Measurements from ENCODE around the gene CACNA1G. TPM values are rescaled to one million over a fixed set of nuclear protein-coding genes. Genes with fewer than 3 reads are reported as not detected.
A peak's percentile ranks its signal among the peaks of the same experiment; 100 is the strongest.

The CACNA1G gene
- total RNA-seq, 1 donor from 2014 or later = 0.05 TPM

- H3K36me3 Mint-ChIP-seq (ENCODE audit: low read depth) = no peaks in the 10 kb centered on the region
- H3K27ac Mint-ChIP-seq = no peak overlapping the region
- H3K27me3 Mint-ChIP-seq (ENCODE audit: insufficient read depth) = peaks cover 6% of the 10 kb centered on the region
- H3K9me3 Mint-ChIP-seq = no peaks in the 10 kb centered on the region
- peaks cover 27% of the 10 kb centered on the region for H3K4me1 Mint-ChIP-seq (ENCODE audit: low read depth)
- intact Hi-C loops (cut with micrococcal nuclease) = no loop called here
- no peak overlapping the region for H3K4me3 Mint-ChIP-seq
- no peak for DNase-seq (ENCODE audit: low spot score)
Measured at GRCh38 chr17:50660042-50660886, 99.7 kb downstream of the CACNA1G start.

GRCh38 chr17:50660887-50661345, 100.4 kb downstream of the CACNA1G start:
- DNase-seq (ENCODE audit: low spot score) = no peak
- H3K36me3 Mint-ChIP-seq (ENCODE audit: low read depth) = no peaks in the 10 kb centered on the region
- peaks cover 6% of the 10 kb centered on the region for H3K27me3 Mint-ChIP-seq (ENCODE audit: insufficient read depth)
- H3K4me1 Mint-ChIP-seq (ENCODE audit: low read depth) = peaks cover 27% of the 10 kb centered on the region
- intact Hi-C loops (cut with micrococcal nuclease) = no loop called here
- H3K4me3 Mint-ChIP-seq = no peak overlapping the region
- no peaks in the 10 kb centered on the region for H3K9me3 Mint-ChIP-seq
- no peak overlapping the region for H3K27ac Mint-ChIP-seq

GRCh38 chr17:50661348-50661747, 100.8 kb downstream of the CACNA1G start:
- no peaks in the 10 kb centered on the region for H3K9me3 Mint-ChIP-seq
- H3K4me3 Mint-ChIP-seq = no peak overlapping the region
- no peaks in the 10 kb centered on the region for H3K36me3 Mint-ChIP-seq (ENCODE audit: low read depth)
- peaks cover 27% of the 10 kb centered on the region for H3K4me1 Mint-ChIP-seq (ENCODE audit: low read depth)
- intact Hi-C loops (cut with micrococcal nuclease) = no loop called here
- H3K27me3 Mint-ChIP-seq (ENCODE audit: insufficient read depth) = peaks cover 6% of the 10 kb centered on the region
- peak overlapping the region; percentile 70 for H3K27ac Mint-ChIP-seq
- no peak for DNase-seq (ENCODE audit: low spot score)

- peak; percentile 23 for DNase-seq (ENCODE audit: low spot score)
- Mint-ChIP-seq H3K36me3 (ENCODE audit: low read depth) (no peaks in the 10 kb centered on the region), H3K4me3 (no peak overlapping the region), H3K27me3 (ENCODE audit: insufficient read depth) (peaks cover 6% of the 10 kb centered on the region), H3K4me1 (ENCODE audit: low read depth) (peaks cover 27% of the 10 kb centered on the region), H3K9me3 (no peaks in the 10 kb centered on the region), H3K27ac (peak overlapping the region; percentile 70)
- intact Hi-C loops (cut with micrococcal nuclease) = no loop called here
Measured at GRCh38 chr17:50661795-50662391, 101.4 kb downstream of the CACNA1G start.

- intact Hi-C loops (cut with micrococcal nuclease) = no loop called here
- Mint-ChIP-seq H3K9me3 (no peaks in the 10 kb centered on the region), H3K4me1 (ENCODE audit: low read depth) (peaks cover 27% of the 10 kb centered on the region), H3K4me3 (no peak overlapping the region), H3K36me3 (ENCODE audit: low read depth) (no peaks in the 10 kb centered on the region), H3K27me3 (ENCODE audit: insufficient read depth) (peaks cover 2% of the 10 kb centered on the region), H3K27ac (peak overlapping the region; percentile 38)
- no peak for DNase-seq (ENCODE audit: low spot score)
Measured at GRCh38 chr17:50662632-50663225, 102.2 kb downstream of the CACNA1G start.

GRCh38 chr17:50663812-50664374, 103.4 kb downstream of the CACNA1G start:
- Mint-ChIP-seq H3K9me3 (no peaks in the 10 kb centered on the region), H3K4me1 (ENCODE audit: low read depth) (peaks cover 27% of the 10 kb centered on the region), H3K4me3 (no peak overlapping the region), H3K36me3 (ENCODE audit: low read depth) (no peaks in the 10 kb centered on the region), H3K27me3 (ENCODE audit: insufficient read depth) (peaks cover 2% of the 10 kb centered on the region), H3K27ac (no peak overlapping the region)
- no peak for DNase-seq (ENCODE audit: low spot score)
- intact Hi-C loops (cut with micrococcal nuclease) = no loop called here

- Mint-ChIP-seq H3K27me3 (ENCODE audit: insufficient read depth) (peaks cover 2% of the 10 kb centered on the region), H3K4me1 (ENCODE audit: low read depth) (peaks cover 27% of the 10 kb centered on the region), H3K36me3 (ENCODE audit: low read depth) (no peaks in the 10 kb centered on the region), H3K9me3 (no peaks in the 10 kb centered on the region), H3K4me3 (no peak overlapping the region), H3K27ac (no peak overlapping the region)
- intact Hi-C loops (cut with micrococcal nuclease) = no loop called here
- DNase-seq (ENCODE audit: low spot score) = no peak
Measured at GRCh38 chr17:50664788-50665458, 104.4 kb downstream of the CACNA1G start.

GRCh38 chr17:50665838-50666237, 105.3 kb downstream of the CACNA1G start:
- H3K36me3 Mint-ChIP-seq (ENCODE audit: low read depth) = no peaks in the 10 kb centered on the region
- intact Hi-C loops (cut with micrococcal nuclease) = no loop called here
- H3K9me3 Mint-ChIP-seq = no peaks in the 10 kb centered on the region
- H3K27me3 Mint-ChIP-seq (ENCODE audit: insufficient read depth) = peaks cover 2% of the 10 kb centered on the region
- no peak overlapping the region for H3K4me3 Mint-ChIP-seq
- no peak overlapping the region for H3K27ac Mint-ChIP-seq
- H3K4me1 Mint-ChIP-seq (ENCODE audit: low read depth) = peaks cover 23% of the 10 kb centered on the region
- no peak for DNase-seq (ENCODE audit: low spot score)

- Mint-ChIP-seq H3K4me3 (no peak overlapping the region), H3K27me3 (ENCODE audit: insufficient read depth) (peaks cover 2% of the 10 kb centered on the region), H3K27ac (no peak overlapping the region), H3K4me1 (ENCODE audit: low read depth) (peaks cover 18% of the 10 kb centered on the region), H3K9me3 (no peaks in the 10 kb centered on the region), H3K36me3 (ENCODE audit: low read depth) (no peaks in the 10 kb centered on the region)
- intact Hi-C loops (cut with micrococcal nuclease) = no loop called here
- no peak for DNase-seq (ENCODE audit: low spot score)
Measured at GRCh38 chr17:50666316-50666715, 105.8 kb downstream of the CACNA1G start.

- H3K4me1 Mint-ChIP-seq (ENCODE audit: low read depth) = peaks cover 8% of the 10 kb centered on the region
- H3K4me3 Mint-ChIP-seq = no peak overlapping the region
- intact Hi-C loops (cut with micrococcal nuclease) = no loop called here
- no peak overlapping the region for H3K27ac Mint-ChIP-seq
- no peaks in the 10 kb centered on the region for H3K36me3 Mint-ChIP-seq (ENCODE audit: low read depth)
- H3K9me3 Mint-ChIP-seq = no peaks in the 10 kb centered on the region
- peaks cover 2% of the 10 kb centered on the region for H3K27me3 Mint-ChIP-seq (ENCODE audit: insufficient read depth)
- no peak for DNase-seq (ENCODE audit: low spot score)
Measured at GRCh38 chr17:50667259-50668024, 106.9 kb downstream of the CACNA1G start.

GRCh38 chr17:50668025-50668837, 107.7 kb downstream of the CACNA1G start:
- H3K27ac Mint-ChIP-seq = no peak overlapping the region
- no peak for DNase-seq (ENCODE audit: low spot score)
- peaks cover 1% of the 10 kb centered on the region for H3K4me1 Mint-ChIP-seq (ENCODE audit: low read depth)
- no peak overlapping the region for H3K4me3 Mint-ChIP-seq
- no peaks in the 10 kb centered on the region for H3K9me3 Mint-ChIP-seq
- intact Hi-C loops (cut with micrococcal nuclease) = no loop called here
- H3K36me3 Mint-ChIP-seq (ENCODE audit: low read depth) = no peaks in the 10 kb centered on the region
- H3K27me3 Mint-ChIP-seq (ENCODE audit: insufficient read depth) = peaks cover 1% of the 10 kb centered on the region
